ENCODE results near the gene LEF1. TPM values are rescaled to one million over a fixed set of nuclear protein-coding genes. Genes with fewer than 3 reads are reported as not detected.

Gene LEF1
- total and polyA plus RNA-seq, 2 of the 8 experiments (the other 6 are each of a cell fraction or from before 2014, with no cell fraction given) = 2.6 to 5.2 TPM

GRCh38 chr4:108080747-108081146, 88.0 kb downstream of the LEF1 start (continued):
- TF ChIP-seq, protein P1, sequence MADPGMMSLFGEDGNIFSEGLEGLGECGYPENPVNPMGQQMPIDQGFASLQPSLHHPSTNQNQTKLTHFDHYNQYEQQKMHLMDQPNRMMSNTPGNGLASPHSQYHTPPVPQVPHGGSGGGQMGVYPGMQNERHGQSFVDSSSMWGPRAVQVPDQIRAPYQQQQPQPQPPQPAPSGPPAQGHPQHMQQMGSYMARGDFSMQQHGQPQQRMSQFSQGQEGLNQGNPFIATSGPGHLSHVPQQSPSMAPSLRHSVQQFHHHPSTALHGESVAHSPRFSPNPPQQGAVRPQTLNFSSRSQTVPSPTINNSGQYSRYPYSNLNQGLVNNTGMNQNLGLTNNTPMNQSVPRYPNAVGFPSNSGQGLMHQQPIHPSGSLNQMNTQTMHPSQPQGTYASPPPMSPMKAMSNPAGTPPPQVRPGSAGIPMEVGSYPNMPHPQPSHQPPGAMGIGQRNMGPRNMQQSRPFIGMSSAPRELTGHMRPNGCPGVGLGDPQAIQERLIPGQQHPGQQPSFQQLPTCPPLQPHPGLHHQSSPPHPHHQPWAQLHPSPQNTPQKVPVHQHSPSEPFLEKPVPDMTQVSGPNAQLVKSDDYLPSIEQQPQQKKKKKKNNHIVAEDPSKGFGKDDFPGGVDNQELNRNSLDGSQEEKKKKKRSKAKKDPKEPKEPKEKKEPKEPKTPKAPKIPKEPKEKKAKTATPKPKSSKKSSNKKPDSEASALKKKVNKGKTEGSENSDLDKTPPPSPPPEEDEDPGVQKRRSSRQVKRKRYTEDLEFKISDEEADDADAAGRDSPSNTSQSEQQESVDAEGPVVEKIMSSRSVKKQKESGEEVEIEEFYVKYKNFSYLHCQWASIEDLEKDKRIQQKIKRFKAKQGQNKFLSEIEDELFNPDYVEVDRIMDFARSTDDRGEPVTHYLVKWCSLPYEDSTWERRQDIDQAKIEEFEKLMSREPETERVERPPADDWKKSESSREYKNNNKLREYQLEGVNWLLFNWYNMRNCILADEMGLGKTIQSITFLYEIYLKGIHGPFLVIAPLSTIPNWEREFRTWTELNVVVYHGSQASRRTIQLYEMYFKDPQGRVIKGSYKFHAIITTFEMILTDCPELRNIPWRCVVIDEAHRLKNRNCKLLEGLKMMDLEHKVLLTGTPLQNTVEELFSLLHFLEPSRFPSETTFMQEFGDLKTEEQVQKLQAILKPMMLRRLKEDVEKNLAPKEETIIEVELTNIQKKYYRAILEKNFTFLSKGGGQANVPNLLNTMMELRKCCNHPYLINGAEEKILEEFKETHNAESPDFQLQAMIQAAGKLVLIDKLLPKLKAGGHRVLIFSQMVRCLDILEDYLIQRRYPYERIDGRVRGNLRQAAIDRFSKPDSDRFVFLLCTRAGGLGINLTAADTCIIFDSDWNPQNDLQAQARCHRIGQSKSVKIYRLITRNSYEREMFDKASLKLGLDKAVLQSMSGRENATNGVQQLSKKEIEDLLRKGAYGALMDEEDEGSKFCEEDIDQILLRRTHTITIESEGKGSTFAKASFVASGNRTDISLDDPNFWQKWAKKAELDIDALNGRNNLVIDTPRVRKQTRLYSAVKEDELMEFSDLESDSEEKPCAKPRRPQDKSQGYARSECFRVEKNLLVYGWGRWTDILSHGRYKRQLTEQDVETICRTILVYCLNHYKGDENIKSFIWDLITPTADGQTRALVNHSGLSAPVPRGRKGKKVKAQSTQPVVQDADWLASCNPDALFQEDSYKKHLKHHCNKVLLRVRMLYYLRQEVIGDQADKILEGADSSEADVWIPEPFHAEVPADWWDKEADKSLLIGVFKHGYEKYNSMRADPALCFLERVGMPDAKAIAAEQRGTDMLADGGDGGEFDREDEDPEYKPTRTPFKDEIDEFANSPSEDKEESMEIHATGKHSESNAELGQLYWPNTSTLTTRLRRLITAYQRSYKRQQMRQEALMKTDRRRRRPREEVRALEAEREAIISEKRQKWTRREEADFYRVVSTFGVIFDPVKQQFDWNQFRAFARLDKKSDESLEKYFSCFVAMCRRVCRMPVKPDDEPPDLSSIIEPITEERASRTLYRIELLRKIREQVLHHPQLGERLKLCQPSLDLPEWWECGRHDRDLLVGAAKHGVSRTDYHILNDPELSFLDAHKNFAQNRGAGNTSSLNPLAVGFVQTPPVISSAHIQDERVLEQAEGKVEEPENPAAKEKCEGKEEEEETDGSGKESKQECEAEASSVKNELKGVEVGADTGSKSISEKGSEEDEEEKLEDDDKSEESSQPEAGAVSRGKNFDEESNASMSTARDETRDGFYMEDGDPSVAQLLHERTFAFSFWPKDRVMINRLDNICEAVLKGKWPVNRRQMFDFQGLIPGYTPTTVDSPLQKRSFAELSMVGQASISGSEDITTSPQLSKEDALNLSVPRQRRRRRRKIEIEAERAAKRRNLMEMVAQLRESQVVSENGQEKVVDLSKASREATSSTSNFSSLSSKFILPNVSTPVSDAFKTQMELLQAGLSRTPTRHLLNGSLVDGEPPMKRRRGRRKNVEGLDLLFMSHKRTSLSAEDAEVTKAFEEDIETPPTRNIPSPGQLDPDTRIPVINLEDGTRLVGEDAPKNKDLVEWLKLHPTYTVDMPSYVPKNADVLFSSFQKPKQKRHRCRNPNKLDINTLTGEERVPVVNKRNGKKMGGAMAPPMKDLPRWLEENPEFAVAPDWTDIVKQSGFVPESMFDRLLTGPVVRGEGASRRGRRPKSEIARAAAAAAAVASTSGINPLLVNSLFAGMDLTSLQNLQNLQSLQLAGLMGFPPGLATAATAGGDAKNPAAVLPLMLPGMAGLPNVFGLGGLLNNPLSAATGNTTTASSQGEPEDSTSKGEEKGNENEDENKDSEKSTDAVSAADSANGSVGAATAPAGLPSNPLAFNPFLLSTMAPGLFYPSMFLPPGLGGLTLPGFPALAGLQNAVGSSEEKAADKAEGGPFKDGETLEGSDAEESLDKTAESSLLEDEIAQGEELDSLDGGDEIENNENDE (IDR thresholded peaks at IDR 0.05; ENCODE audit: insufficient replicate concordance, low read length) = no peak
- TF ChIP-seq CBX5 (IDR thresholded peaks at IDR 0.05; ENCODE audit: low read depth, low read length) (no peak), YY1 (IDR thresholded peaks at IDR 0.05; ENCODE audit: low read depth, low read length) (no peak), ZNF274 (IDR thresholded peaks at IDR 0.05; ENCODE audit: borderline replicate concordance, extremely low read depth, low read length) (no peak), KDM4A (IDR thresholded peaks at IDR 0.05; ENCODE audit: low read depth, low read length, severe bottlenecking) (no peak)

Data from H1 (cell line).